Fibroblast of villous mesenchyme (primary cell): ENCODE results near the gene NALCN. TPM values are rescaled to one million over a fixed set of nuclear protein-coding genes. Genes with fewer than 3 reads are reported as not detected.
A peak's percentile ranks its signal among the peaks of the same experiment; 100 is the strongest.

Experiments
- DNase-seq: peaks from one replicate; pipeline ENCODE4 v3.0.0-alpha.2; 2010; ENCODE audit warnings: low read depth
- H3K4me3 ChIP-seq: 2 replicates; pipeline ENCODE4 v1.5.1; 2011; ENCODE audit warnings: low read depth, mild to moderate bottlenecking, low read length
- CTCF ChIP-seq: IDR thresholded peaks from 2 replicates; pipeline ENCODE4 v1.5.1; 2012; ENCODE audit warnings: low read depth, mild to moderate bottlenecking, low read length; ENCODE audit not compliant: insufficient read depth
- total RNA-seq: library from RNA; depleted of rRNA; stranded (reverse); fragments of >200 nt; gene quantifications from 2 replicates; pipeline ENCODE4 v1.2.3, GENCODE V29; 2012

NALCN gene
- total RNA-seq, 1 donor, result 1.7 TPM

DNA sequence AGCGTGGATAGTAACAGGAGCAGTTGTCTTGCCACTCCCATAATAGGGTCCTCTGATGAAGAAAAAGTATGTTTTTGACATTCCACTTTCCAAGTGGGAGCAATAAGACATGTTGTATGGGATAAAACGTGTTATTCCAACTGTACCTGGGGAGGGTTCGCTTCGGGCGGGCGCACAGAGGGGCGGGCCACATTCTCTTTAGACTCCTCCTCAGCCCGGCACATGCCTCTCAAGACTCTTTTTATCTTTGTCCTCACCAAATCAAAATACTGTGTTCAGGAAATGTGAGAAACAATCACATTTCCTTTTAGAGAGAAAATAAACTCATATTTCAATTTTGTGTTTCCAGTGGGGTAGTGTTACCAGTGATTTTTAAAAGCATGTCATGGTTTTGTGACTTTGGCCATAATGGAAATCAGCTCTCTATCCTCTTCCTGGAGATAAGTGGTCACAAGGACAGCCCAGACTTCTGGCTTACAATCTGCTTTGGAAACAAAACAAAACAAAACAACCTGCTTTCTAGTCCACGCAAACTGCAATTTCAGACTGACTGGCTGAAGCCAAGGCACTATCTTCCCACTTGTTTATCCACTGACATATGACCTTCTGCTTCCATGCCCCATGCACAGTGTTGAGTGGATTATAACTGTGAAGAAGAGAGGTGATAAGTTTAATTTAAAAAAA is 276.1 kb downstream of the NALCN start:
- DNase-seq, result no peak
- no peak for TF ChIP-seq CTCF
- no peak overlapping the region for H3K4me3 ChIP-seq

GRCh38 chr13:101139081-101139480 is 277.2 kb downstream of the NALCN start:
- DNase-seq, result no peak
- TF ChIP-seq CTCF, result no peak
- H3K4me3 ChIP-seq, result no peak overlapping the region

DNA sequence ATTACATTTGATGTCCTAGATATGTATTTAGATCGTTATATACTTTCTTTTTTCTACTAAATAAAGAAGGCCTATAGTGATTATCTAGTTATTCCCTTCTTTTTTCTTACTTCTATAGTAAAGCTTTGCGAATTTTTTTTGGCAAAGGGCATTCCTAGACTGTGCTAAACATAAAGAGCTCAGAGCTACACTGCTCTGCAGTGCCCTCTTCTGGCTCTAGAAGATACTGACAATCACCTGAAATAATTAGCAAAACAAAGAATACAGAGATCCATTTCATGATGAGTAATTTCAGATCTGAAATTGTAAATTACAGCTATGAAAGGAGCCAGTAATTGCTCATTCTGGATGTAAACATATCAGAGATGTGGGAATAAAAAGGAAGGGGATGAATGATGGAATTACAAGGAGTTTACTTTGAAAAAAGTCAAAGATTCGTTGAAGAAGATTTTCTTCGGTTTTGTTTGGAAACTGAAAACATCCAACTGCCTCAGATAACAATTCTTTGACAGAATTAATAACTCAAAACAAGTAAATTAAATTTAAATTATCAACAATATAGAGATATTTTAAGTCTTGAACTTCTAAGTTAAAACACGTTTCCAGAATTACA is 288.5 kb downstream of the NALCN start:
- peak; percentile 82 for TF ChIP-seq CTCF
- peak; percentile 55 for DNase-seq
- H3K4me3 ChIP-seq, result no peak overlapping the region

GRCh38 chr13:101123028-101123427 is 293.3 kb downstream of the NALCN start:
- no peak for DNase-seq
- no peak overlapping the region for H3K4me3 ChIP-seq
- no peak for TF ChIP-seq CTCF

DNA sequence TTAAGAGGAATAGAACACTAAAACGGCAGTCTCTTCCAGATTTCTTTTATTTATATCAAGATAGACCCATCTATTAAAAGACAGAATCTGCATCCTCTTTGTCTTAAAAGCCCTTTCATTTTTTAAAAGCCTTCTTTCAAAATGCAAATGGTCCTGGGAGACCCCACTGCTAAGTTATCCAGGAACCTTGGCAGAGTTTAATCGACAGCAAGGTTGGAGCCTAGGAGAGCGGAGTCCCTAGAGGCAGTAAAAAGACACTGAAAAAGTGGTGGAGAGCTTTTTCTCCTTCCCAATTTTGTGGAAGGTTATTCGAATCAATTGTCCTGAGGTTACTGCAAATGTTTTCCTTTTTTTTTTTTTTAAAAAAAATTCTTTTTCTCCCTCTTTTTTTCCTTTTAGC is 294.7 kb downstream of the NALCN start:
- H3K4me3 ChIP-seq, result no peak overlapping the region
- TF ChIP-seq CTCF, result no peak
- no peak for DNase-seq

- H3K4me3 ChIP-seq, result no peak overlapping the region
- TF ChIP-seq CTCF, result no peak
- no peak for DNase-seq
These were observed 296.3 kb downstream of the NALCN start for GRCh38 chr13:101120007-101120406.
